Endothelial cell of umbilical vein (primary cell): ENCODE data around the gene OR5I1. TPM values are rescaled to one million over a fixed set of nuclear protein-coding genes. Genes with fewer than 3 reads are reported as not detected.
"Not testable (repeated sequence)": the region's sequence is repeated elsewhere in the genome, so short reads cannot be mapped to it uniquely, and the experiment has no call there.

Experiments used
- BruUV-seq: library from RNA; stranded (reverse); fragments of 400-500 nt; replicated peaks from 2 replicates; lab custom pipeline; 2021; lab: Mats Ljungman, UMichigan
- CTCF ChIA-PET: fragments of 300-600, 350-600 bp; sonication (Branson Sonifier 250); formaldehyde crosslinking; loops from one replicate; lab custom pipeline; 2021; ENCODE audit warnings: antibody characterized with exemption, inconsistent platforms; lab: Charles Lee
- POLR2A ChIA-PET: fragments of 300-600, 350-600 bp; sonication (Branson Sonifier 250); formaldehyde crosslinking; loops from one replicate; lab custom pipeline; 2021; ENCODE audit warnings: antibody characterized with exemption, inconsistent platforms; lab: Charles Lee
- DNase-seq: peaks from one replicate; pipeline ENCODE4 v3.0.0-alpha.2; 2011; ENCODE audit warnings: low read depth, low spot score
- FAIRE-seq: peaks from 2 replicates; lab custom pipeline; 2011; peaks lifted over from hg19 to GRCh38; lab: Jason Lieb, UNC
- H2AFZ ChIP-seq: 2 replicates; pipeline ENCODE4 v1.6.0; 2012; ENCODE audit warnings: low read depth, low read length, control low read depth, inconsistent platforms
- H3K27ac ChIP-seq: 2 replicates; pipeline ENCODE4 v1.5.1; 2011; ENCODE audit warnings: low read depth, mild to moderate bottlenecking, control low read depth, low read length, moderate library complexity; ENCODE audit not compliant: insufficient read depth
- H3K27me3 ChIP-seq, 2 experiments: 2 replicates each; pipeline versions ENCODE4 v1.6.0 to v1.6.1; 2011; ENCODE audit warnings: low read length in 2 of 2, mixed read lengths in 1 of 2; ENCODE audit not compliant: control insufficient read depth in 2 of 2, insufficient read depth in 2 of 2
- H3K36me3 ChIP-seq, 2 experiments: 2 replicates in 1 of 2; 3 replicates in 1 of 2; pipeline ENCODE4 v1.5.1; 2011; ENCODE audit warnings: low read length in 2 of 2, mild to moderate bottlenecking in 1 of 2, moderate library complexity in 1 of 2; ENCODE audit not compliant: control insufficient read depth in 2 of 2, insufficient read depth in 2 of 2; ENCODE audit errors: extremely low read depth in 1 of 2
- H3K4me1 ChIP-seq: 3 replicates; pipeline ENCODE4 v1.5.1; 2011; ENCODE audit warnings: mild to moderate bottlenecking, low read length; ENCODE audit not compliant: control insufficient read depth, insufficient read depth; ENCODE audit errors: extremely low read depth
- H3K4me2 ChIP-seq: 2 replicates; pipeline ENCODE4 v1.6.1; 2011; ENCODE audit warnings: low read length, control low read depth, mixed read lengths; ENCODE audit not compliant: insufficient read depth
- H3K4me3 ChIP-seq, 3 experiments: fragments of 200-600 bp in 1 of 3; sonication (generic), shearing (Covaris generic) in 1 of 3; replicated peaks in 1 of 3; 2 replicates each; pipeline ENCODE4 v1.5.1; 2011 to 2016; ENCODE audit warnings: control low read depth in 3 of 3, low read length in 3 of 3, mild to moderate bottlenecking in 2 of 3, inconsistent platforms in 1 of 3, low read depth in 1 of 3, moderate library complexity in 1 of 3; ENCODE audit not compliant: insufficient read depth in 1 of 3
- H3K79me2 ChIP-seq: 2 replicates; pipeline ENCODE4 v1.6.0; 2012; ENCODE audit warnings: low read length, inconsistent platforms; ENCODE audit not compliant: control insufficient read depth, insufficient read depth
- H3K9ac ChIP-seq: replicated peaks from 2 replicates; pipeline ENCODE3; 2011; ENCODE audit warnings: low read length, control low read depth; ENCODE audit not compliant: insufficient read depth; ENCODE audit errors: extremely low read depth
- H3K9me1 ChIP-seq: replicated peaks from 3 replicates; pipeline ENCODE4 v1.6.0; 2011; ENCODE audit warnings: mild to moderate bottlenecking, low read length; ENCODE audit not compliant: control insufficient read depth, insufficient read depth; ENCODE audit errors: extremely low read depth
- H3K9me3 ChIP-seq: replicated peaks from 2 replicates; pipeline ENCODE4 v1.5.1; 2012; ENCODE audit warnings: low read length, inconsistent platforms; ENCODE audit not compliant: control insufficient read depth, insufficient read depth
- H4K20me1 ChIP-seq: replicated peaks from 2 replicates; pipeline ENCODE3; 2011; ENCODE audit warnings: mild to moderate bottlenecking, low read length; ENCODE audit not compliant: control insufficient read depth, insufficient read depth; ENCODE audit errors: extremely low read depth
- dilution Hi-C: fragments of 300-500 bp; cut with MboI; formaldehyde crosslinking; loops from one replicate; pipeline ENCODE4 v1.15.0; 2019; ENCODE audit warnings: low sequenced_read_pairs; ENCODE audit not compliant: extremely low pct_ligation_motif_present
- intact Hi-C: fragments of 100-400 bp; cut with micrococcal nuclease; formaldehyde crosslinking; loops from one replicate; pipeline ENCODE4 v1.10.0; 2022
- polyA plus RNA-seq, 4 experiments: library from polyadenylated mRNA; depleted of rRNA in 3 of 4; stranded (reverse) in 3 of 4; unstranded in 1 of 4; fragments of >200 nt; gene quantifications; 2 replicates each; pipeline versions ENCODE4 v1.2.1 to v1.2.3, GENCODE V29; 2011 to 2012; ENCODE audit warnings: missing spikeins in 1 of 4
- total RNA-seq: library from RNA; stranded (reverse); gene quantifications from 2 replicates; pipeline ENCODE4 v1.2.3, GENCODE V29; 2021

Gene OR5I1
- total and polyA plus RNA-seq, 2 donors (not counting 3 experiments of a cell fraction or from before 2014, with no cell fraction given), result not detected

DNA sequence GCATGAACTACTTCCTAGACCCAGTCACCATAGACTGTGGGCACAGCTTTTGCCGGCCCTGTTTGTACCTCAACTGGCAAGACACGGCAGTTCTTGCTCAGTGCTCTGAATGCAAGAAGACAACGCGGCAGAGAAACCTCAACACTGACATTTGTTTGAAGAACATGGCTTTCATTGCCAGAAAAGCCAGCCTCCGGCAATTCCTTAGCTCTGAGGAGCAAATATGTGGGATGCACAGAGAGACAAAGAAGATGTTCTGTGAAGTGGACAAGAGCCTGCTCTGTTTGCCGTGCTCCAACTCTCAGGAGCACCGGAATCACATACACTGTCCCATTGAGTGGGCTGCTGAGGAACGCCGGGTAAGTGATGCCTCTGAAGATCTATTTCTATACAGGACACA is 50.7 kb downstream of the OR5I1 start:
- H3K9me1 ChIP-seq, H2AFZ ChIP-seq, CTCF ChIA-PET, H3K4me3 ChIP-seq, BruUV-seq, H3K4me1 ChIP-seq, H3K27me3 ChIP-seq, H3K4me2 ChIP-seq, H3K36me3 ChIP-seq, H3K9me3 ChIP-seq, POLR2A ChIA-PET, dilution Hi-C loops, H3K79me2 ChIP-seq, DNase-seq, H3K27ac ChIP-seq, intact Hi-C loops, H3K9ac ChIP-seq, H4K20me1 ChIP-seq, FAIRE-seq: not testable (repeated sequence)

Other genes with a start within 250 kb of the OR5I1 start
- not detected in 2 replicates for gene OR5D13, start 163.0 kb downstream of the OR5I1 start, total RNA-seq
- gene OR5D13, start 163.0 kb downstream of the OR5I1 start, polyA plus RNA-seq, result not detected in 2 replicates
- gene OR5D14, start 140.8 kb downstream of the OR5I1 start, total RNA-seq, result not detected in 2 replicates
- not detected in 2 replicates for gene OR5D14, start 140.8 kb downstream of the OR5I1 start, polyA plus RNA-seq
- gene OR5L1, start 125.0 kb downstream of the OR5I1 start, total RNA-seq, result not detected in 2 replicates
- gene OR5L1, start 125.0 kb downstream of the OR5I1 start, polyA plus RNA-seq, result not detected in 2 replicates
- not detected in 2 replicates for gene OR5D18, start 116.8 kb downstream of the OR5I1 start, total RNA-seq
- not detected in 2 replicates for gene OR5D18, start 116.8 kb downstream of the OR5I1 start, polyA plus RNA-seq
- not detected in 2 replicates for gene OR5L2, start 109.2 kb downstream of the OR5I1 start, total RNA-seq
- not detected in 2 replicates for gene OR5L2, start 109.2 kb downstream of the OR5I1 start, polyA plus RNA-seq
- not detected in 2 replicates for gene OR5D16, start 97.6 kb downstream of the OR5I1 start, total RNA-seq
- not detected in 2 replicates for gene OR5D16, start 97.6 kb downstream of the OR5I1 start, polyA plus RNA-seq
- not detected in 2 replicates for gene TRIM51, start 53.1 kb downstream of the OR5I1 start, total RNA-seq
- gene TRIM51, start 53.1 kb downstream of the OR5I1 start, polyA plus RNA-seq, result not detected in 2 replicates
- not detected in 2 replicates for gene OR5W2, start 21.8 kb downstream of the OR5I1 start, total RNA-seq
- not detected in 2 replicates for gene OR5W2, start 21.8 kb downstream of the OR5I1 start, polyA plus RNA-seq
- gene OR10AG1, start 33.5 kb upstream of the OR5I1 start, total RNA-seq, result not detected in 2 replicates
- gene OR10AG1, start 33.5 kb upstream of the OR5I1 start, polyA plus RNA-seq, result not detected in 2 replicates
- not detected in 2 replicates for gene OR5F1, start 58.2 kb upstream of the OR5I1 start, total RNA-seq
- gene OR5F1, start 58.2 kb upstream of the OR5I1 start, polyA plus RNA-seq, result not detected in 2 replicates
- not detected in 2 replicates for gene OR5AS1, start 91.3 kb upstream of the OR5I1 start, total RNA-seq
- gene OR5AS1, start 91.3 kb upstream of the OR5I1 start, polyA plus RNA-seq, result not detected in 2 replicates
- not detected in 2 replicates for gene OR8I2, start 156.9 kb upstream of the OR5I1 start, total RNA-seq
- not detected in 2 replicates for gene OR8I2, start 156.9 kb upstream of the OR5I1 start, polyA plus RNA-seq
- gene OR8H2, start 167.3 kb upstream of the OR5I1 start, total RNA-seq, result not detected in 2 replicates
- gene OR8H2, start 167.3 kb upstream of the OR5I1 start, polyA plus RNA-seq, result not detected in 2 replicates
- gene OR8H3, start 186.0 kb upstream of the OR5I1 start, total RNA-seq, result not detected in 2 replicates
- gene OR8H3, start 186.0 kb upstream of the OR5I1 start, polyA plus RNA-seq, result not detected in 2 replicates
- not detected in 2 replicates for gene OR8J3, start 203.8 kb upstream of the OR5I1 start, total RNA-seq
- gene OR8J3, start 203.8 kb upstream of the OR5I1 start, polyA plus RNA-seq, result not detected in 2 replicates
- gene OR8K5, start 223.9 kb upstream of the OR5I1 start, total RNA-seq, result not detected in 2 replicates
- not detected in 2 replicates for gene OR8K5, start 223.9 kb upstream of the OR5I1 start, polyA plus RNA-seq
- not detected in 2 replicates for gene OR5J2, start 240.2 kb upstream of the OR5I1 start, total RNA-seq
- not detected in 2 replicates for gene OR5J2, start 240.2 kb upstream of the OR5I1 start, polyA plus RNA-seq